ENCODE results near the gene USH1C. TPM values are rescaled to one million over a fixed set of nuclear protein-coding genes. Genes with fewer than 3 reads are reported as not detected.

Gene USH1C
- total RNA-seq, 1 donor from 2014 or later: 0.24 TPM

GRCh38 chr11:17489751-17490150 lies 54.5 kb downstream of the USH1C start:
- no peaks in the 10 kb centered on the region for H3K36me3 ChIP-seq
- H3K4me1 Mint-ChIP-seq: no peaks in the 10 kb centered on the region
- H3K27ac Mint-ChIP-seq: no peak overlapping the region
- peaks cover 9% of the 10 kb centered on the region for H3K27me3 Mint-ChIP-seq (ENCODE audit: insufficient read depth, low read depth)
- H3K9ac ChIP-seq: no peak overlapping the region
- H3F3A ChIP-seq (ENCODE audit: low read depth): no peaks in the 10 kb centered on the region
- H4K20me1 ChIP-seq (ENCODE audit: low read depth): no peaks in the 10 kb centered on the region
- H3K36me3 Mint-ChIP-seq: no peaks in the 10 kb centered on the region
- no peaks in the 10 kb centered on the region for H3K9me3 Mint-ChIP-seq
- no peaks in the 10 kb centered on the region for H3K9me3 ChIP-seq (ENCODE audit: low read depth)
- no peaks in the 10 kb centered on the region for H3K27me3 ChIP-seq
- TF ChIP-seq EZH2 (IDR thresholded peaks at IDR 0.05) (no peak), CTCF (IDR thresholded peaks at IDR 0.05) (no peak), EZH2phosphoT487 (IDR thresholded peaks at IDR 0.05) (no peak)
- no peak overlapping the region for H3K4me2 ChIP-seq
- H3K4me3 Mint-ChIP-seq: no peak overlapping the region
- no peaks in the 10 kb centered on the region for H3K79me2 ChIP-seq (ENCODE audit: low read depth)
- no peak overlapping the region for H3K27ac ChIP-seq
- H3K4me1 ChIP-seq: no peaks in the 10 kb centered on the region
- no peak overlapping the region for H3K4me3 ChIP-seq
- no peak for DNase-seq (ENCODE audit: low spot score)
- no peak overlapping the region for H2AFZ ChIP-seq (replicated peaks)

GRCh38 chr11:17488563-17488962 lies 55.7 kb downstream of the USH1C start:
- Mint-ChIP-seq H3K27me3 (ENCODE audit: insufficient read depth, low read depth) (peaks cover 14% of the 10 kb centered on the region), H3K4me1 (no peaks in the 10 kb centered on the region), H3K9me3 (no peaks in the 10 kb centered on the region), H3K27ac (no peak overlapping the region), H3K36me3 (no peaks in the 10 kb centered on the region), H3K4me3 (no peak overlapping the region)
- Histone ChIP-seq H3K27me3 (no peaks in the 10 kb centered on the region), H4K20me1 (ENCODE audit: low read depth) (no peaks in the 10 kb centered on the region), H3K4me1 (no peaks in the 10 kb centered on the region), H2AFZ (replicated peaks) (no peak overlapping the region), H3K9ac (no peak overlapping the region), H3K4me3 (no peak overlapping the region), H3K79me2 (ENCODE audit: low read depth) (no peaks in the 10 kb centered on the region), H3K27ac (no peak overlapping the region), H3K36me3 (no peaks in the 10 kb centered on the region), H3F3A (ENCODE audit: low read depth) (no peaks in the 10 kb centered on the region), H3K9me3 (ENCODE audit: low read depth) (no peaks in the 10 kb centered on the region), H3K4me2 (no peak overlapping the region)
- TF ChIP-seq CTCF (IDR thresholded peaks at IDR 0.05) (no peak), EZH2phosphoT487 (IDR thresholded peaks at IDR 0.05) (no peak), EZH2 (IDR thresholded peaks at IDR 0.05) (no peak)
- DNase-seq (ENCODE audit: low spot score): no peak

- no peak overlapping the region for H2AFZ ChIP-seq (replicated peaks)
- H4K20me1 ChIP-seq (ENCODE audit: low read depth): no peaks in the 10 kb centered on the region
- H3K27me3 Mint-ChIP-seq (ENCODE audit: insufficient read depth, low read depth): peaks cover 17% of the 10 kb centered on the region
- peaks cover 2% of the 10 kb centered on the region for H3K9me3 Mint-ChIP-seq
- no peaks in the 10 kb centered on the region for H3K4me1 ChIP-seq
- no peaks in the 10 kb centered on the region for H3K4me1 Mint-ChIP-seq
- H3K27ac ChIP-seq: no peak overlapping the region
- no peaks in the 10 kb centered on the region for H3K27me3 ChIP-seq
- H3K27ac Mint-ChIP-seq: no peak overlapping the region
- H3K9ac ChIP-seq: no peak overlapping the region
- H3F3A ChIP-seq (ENCODE audit: low read depth): no peaks in the 10 kb centered on the region
- no peaks in the 10 kb centered on the region for H3K9me3 ChIP-seq (ENCODE audit: low read depth)
- H3K4me3 Mint-ChIP-seq: no peak overlapping the region
- H3K4me3 ChIP-seq: no peak overlapping the region
- no peak for TF ChIP-seq CTCF (IDR thresholded peaks at IDR 0.05)
- H3K36me3 ChIP-seq: no peaks in the 10 kb centered on the region
- H3K79me2 ChIP-seq (ENCODE audit: low read depth): no peaks in the 10 kb centered on the region
- H3K36me3 Mint-ChIP-seq: no peaks in the 10 kb centered on the region
- H3K4me2 ChIP-seq: no peak overlapping the region
- no peak for DNase-seq (ENCODE audit: low spot score)
Measured at GRCh38 chr11:17486646-17487045, 57.6 kb downstream of the USH1C start.

GRCh38 chr11:17483505-17483904 lies 60.7 kb downstream of the USH1C start:
- H3K36me3 ChIP-seq: no peaks in the 10 kb centered on the region
- H3K4me3 ChIP-seq: no peak overlapping the region
- Mint-ChIP-seq H3K27me3 (ENCODE audit: insufficient read depth, low read depth) (peaks cover 18% of the 10 kb centered on the region), H3K4me1 (peaks cover 12% of the 10 kb centered on the region), H3K4me3 (no peak overlapping the region), H3K36me3 (no peaks in the 10 kb centered on the region), H3K27ac (no peak overlapping the region), H3K9me3 (peaks cover 2% of the 10 kb centered on the region)
- H3K27me3 ChIP-seq: peaks cover 13% of the 10 kb centered on the region
- H3K4me1 ChIP-seq: peaks cover 8% of the 10 kb centered on the region
- no peak for DNase-seq (ENCODE audit: low spot score)
- H4K20me1 ChIP-seq (ENCODE audit: low read depth): no peaks in the 10 kb centered on the region
- H3K79me2 ChIP-seq (ENCODE audit: low read depth): no peaks in the 10 kb centered on the region
- H2AFZ ChIP-seq (replicated peaks): no peak overlapping the region
- TF ChIP-seq EZH2 (IDR thresholded peaks at IDR 0.05) (no peak), EZH2phosphoT487 (IDR thresholded peaks at IDR 0.05) (no peak), CTCF (IDR thresholded peaks at IDR 0.05) (no peak)
- no peak overlapping the region for H3K4me2 ChIP-seq
- H3K9me3 ChIP-seq (ENCODE audit: low read depth): no peaks in the 10 kb centered on the region
- H3K27ac ChIP-seq: no peak overlapping the region
- H3K9ac ChIP-seq: no peak overlapping the region
- peaks cover 6% of the 10 kb centered on the region for H3F3A ChIP-seq (ENCODE audit: low read depth)

Data from neural progenitor cell (in vitro differentiated cells).